ENCODE results near the gene LEKR1.

GRCh38 chr3:156826896-156827882, 1.0 kb downstream of the LEKR1 start:
- TF ChIP-seq POLR2A (IDR thresholded peaks at IDR 0.05): no peak
- no peak for TF ChIP-seq CTCF (IDR thresholded peaks at IDR 0.05)

Data from tibial nerve (tissue), 3 donors.